UCSD-AML1 (cell line): ENCODE results near the gene BLACAT1.
A peak's percentile ranks its signal among the peaks of the same experiment; 100 is the strongest.
"Not testable (repeated sequence)": the region's sequence is repeated elsewhere in the genome, so short reads cannot be mapped to it uniquely, and the experiment has no call there.

Source experiments
- DNase-seq: peaks from one replicate; lab custom pipeline; 2025; ENCODE audit not compliant: unreplicated experiment; lab: John Stamatoyannopoulos, UW

BLACAT1 gene

GRCh38 chr1:205442051-205442725, 13.7 kb downstream of the BLACAT1 start:
- peak; percentile 25 for DNase-seq

GRCh38 chr1:205441716-205442050, 14.2 kb downstream of the BLACAT1 start:
- DNase-seq: no peak

GRCh38 chr1:205441318-205441633, 14.6 kb downstream of the BLACAT1 start:
- no peak for DNase-seq

- DNase-seq: peak; percentile 72
Measured at GRCh38 chr1:205440476-205441317, 15.1 kb downstream of the BLACAT1 start.

- DNase-seq: no peak
Measured at GRCh38 chr1:205440121-205440475, 15.7 kb downstream of the BLACAT1 start.

GRCh38 chr1:205438213-205439158, 17.4 kb downstream of the BLACAT1 start:
- DNase-seq: peak; percentile 29

GRCh38 chr1:205437570-205437969, 18.3 kb downstream of the BLACAT1 start:
- DNase-seq: no peak

- DNase-seq: no peak
Measured at GRCh38 chr1:205436776-205437410, 19.0 kb downstream of the BLACAT1 start.

- DNase-seq: no peak
Measured at GRCh38 chr1:205435578-205436573, 20.0 kb downstream of the BLACAT1 start.

- no peak for DNase-seq
Measured at GRCh38 chr1:205434738-205435137, 21.1 kb downstream of the BLACAT1 start.

GRCh38 chr1:205432692-205433091, 23.2 kb downstream of the BLACAT1 start:
- not testable (repeated sequence) for DNase-seq

GRCh38 chr1:205432116-205432515, 23.7 kb downstream of the BLACAT1 start:
- DNase-seq: no peak

GRCh38 chr1:205430696-205431305, 25.0 kb downstream of the BLACAT1 start:
- DNase-seq: peak; percentile 56

GRCh38 chr1:205429762-205430695, 25.8 kb downstream of the BLACAT1 start:
- no peak for DNase-seq

- no peak for DNase-seq
Measured at GRCh38 chr1:205424901-205425600, 30.8 kb downstream of the BLACAT1 start.

GRCh38 chr1:205423814-205424399, 31.9 kb downstream of the BLACAT1 start:
- no peak for DNase-seq

GRCh38 chr1:205422993-205423642, 32.7 kb downstream of the BLACAT1 start:
- DNase-seq: no peak
